Natural killer cell (primary cell): ENCODE data around the gene MAT1A. TPM values are rescaled to one million over a fixed set of nuclear protein-coding genes. Genes with fewer than 3 reads are reported as not detected.

ENCODE experiments used
- total RNA-seq, 4 donors: library from RNA; stranded (reverse); fragments of 120-200 nt in 1 of 4; gene quantifications; one replicate each; pipeline versions ENCODE4 v1.2.3 to v1.2.4, GENCODE V29; 2013 to 2022

The MAT1A gene
- total RNA-seq, 3 donors from 2014 or later (not counting 1 experiment from before 2014, with no cell fraction given), result not detected

Other genes with a start within 250 kb of the MAT1A start
- gene TMEM254, start 211.0 kb downstream of the MAT1A start, total RNA-seq, result 10 to 100 TPM in 2 of 3 donors, 1 to 10 TPM in 1; 7.1 to 11.1 (median 10.3) TPM
- not detected for gene PLAC9, start 156.9 kb downstream of the MAT1A start, total RNA-seq
- gene ANXA11, start 84.1 kb downstream of the MAT1A start, total RNA-seq, result 100 to 1,000 TPM; 213 to 264 (median 245) TPM
- not detected for gene DYDC1, start 67.1 kb upstream of the MAT1A start, total RNA-seq
- gene DYDC2, start 67.1 kb upstream of the MAT1A start, total RNA-seq, result not detected
- gene PRXL2A, start 118.9 kb upstream of the MAT1A start, total RNA-seq, result 1 to 10 TPM; 1.3 to 1.8 (median 1.4) TPM
- 100 to 1,000 TPM; 126 to 180 (median 173) TPM for gene TSPAN14, start 164.7 kb upstream of the MAT1A start, total RNA-seq
- gene SH2D4B, start 248.2 kb upstream of the MAT1A start, total RNA-seq, result under 1 TPM; 0.19 to 0.30 (median 0.27) TPM